Tibial nerve (tissue), 4 donors: ENCODE results near the gene NOTCH1.

Experiments
- EP300 ChIP-seq, 2 donors: sonication (generic); formaldehyde crosslinking; IDR thresholded peaks; one replicate each; pipeline ENCODE4 v1.6.1; 2017; ENCODE audit warnings: antibody characterized with exemption in 2 of 2, mild to moderate bottlenecking in 1 of 2
- TF ChIP-seq, protein P1 (sequence below), 5 experiments: fragments of 200-600 bp in 3 of 5; fragments of 450-650 bp in 2 of 5; sonication (generic) in 3 of 5; IDR thresholded peaks; one replicate each; pipeline ENCODE4 v1.5.1; 2016 to 2019; ENCODE audit warnings: antibody characterized with exemption in 5 of 5, mild to moderate bottlenecking in 3 of 5, moderate library complexity in 2 of 5

GRCh38 chr9:136582977-136583735, 37.3 kb upstream of the NOTCH1 start:
- TF ChIP-seq, protein P1, sequence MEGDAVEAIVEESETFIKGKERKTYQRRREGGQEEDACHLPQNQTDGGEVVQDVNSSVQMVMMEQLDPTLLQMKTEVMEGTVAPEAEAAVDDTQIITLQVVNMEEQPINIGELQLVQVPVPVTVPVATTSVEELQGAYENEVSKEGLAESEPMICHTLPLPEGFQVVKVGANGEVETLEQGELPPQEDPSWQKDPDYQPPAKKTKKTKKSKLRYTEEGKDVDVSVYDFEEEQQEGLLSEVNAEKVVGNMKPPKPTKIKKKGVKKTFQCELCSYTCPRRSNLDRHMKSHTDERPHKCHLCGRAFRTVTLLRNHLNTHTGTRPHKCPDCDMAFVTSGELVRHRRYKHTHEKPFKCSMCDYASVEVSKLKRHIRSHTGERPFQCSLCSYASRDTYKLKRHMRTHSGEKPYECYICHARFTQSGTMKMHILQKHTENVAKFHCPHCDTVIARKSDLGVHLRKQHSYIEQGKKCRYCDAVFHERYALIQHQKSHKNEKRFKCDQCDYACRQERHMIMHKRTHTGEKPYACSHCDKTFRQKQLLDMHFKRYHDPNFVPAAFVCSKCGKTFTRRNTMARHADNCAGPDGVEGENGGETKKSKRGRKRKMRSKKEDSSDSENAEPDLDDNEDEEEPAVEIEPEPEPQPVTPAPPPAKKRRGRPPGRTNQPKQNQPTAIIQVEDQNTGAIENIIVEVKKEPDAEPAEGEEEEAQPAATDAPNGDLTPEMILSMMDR (IDR thresholded peaks at IDR 0.05), result peak in 1 of 5 experiments; percentile 11
- TF ChIP-seq EP300 (IDR thresholded peaks at IDR 0.05), result peak in 1 of 2 donors; percentile 26
